Neutrophil (primary cell): ENCODE data around the gene C16orf46.
A peak's percentile ranks its signal among the peaks of the same experiment; 100 is the strongest.

Experiments used
- H3K27ac ChIP-seq: fragments of 200-600 bp; sonication (generic); 2 replicates; pipeline ENCODE4 v1.5.1; 2016; ENCODE audit warnings: mild to moderate bottlenecking, moderate library complexity
- H3K27me3 ChIP-seq: fragments of 200-600 bp; sonication (generic); 2 replicates; pipeline ENCODE4 v1.6.0; 2016; ENCODE audit warnings: mild to moderate bottlenecking
- H3K36me3 ChIP-seq: fragments of 200-600 bp; sonication (generic); 2 replicates; pipeline ENCODE4 v1.5.1; 2017
- H3K4me1 ChIP-seq, 2 experiments: fragments of 200-600 bp in 1 of 2; sonication (generic) in 1 of 2; 1 replicate in 1 of 2; 2 replicates in 1 of 2; pipeline versions ENCODE4 v1.5.1 to v1.6.1; 2013 to 2016; ENCODE audit warnings: low read depth in 1 of 2, low read length in 1 of 2, mild to moderate bottlenecking in 1 of 2, moderate library complexity in 1 of 2; ENCODE audit not compliant: control insufficient read depth in 1 of 2, insufficient read depth in 1 of 2
- H3K4me3 ChIP-seq, 2 experiments: fragments of 200-600 bp in 1 of 2; sonication (generic) in 1 of 2; 1 replicate in 1 of 2; 2 replicates in 1 of 2; pipeline ENCODE4 v1.5.1; 2013 to 2016; ENCODE audit warnings: low read depth in 1 of 2, low read length in 1 of 2, mild to moderate bottlenecking in 1 of 2, moderate library complexity in 1 of 2
- H3K9me3 ChIP-seq: fragments of 200-600 bp; sonication (generic); 2 replicates; pipeline ENCODE4 v1.5.1; 2016
- TF ChIP-seq, protein P1 (sequence below): fragments of 200-600 bp; sonication (generic); IDR thresholded peaks from 2 replicates; pipeline ENCODE4 v1.5.1; 2016; ENCODE audit warnings: antibody characterized with exemption

Gene C16orf46

DNA sequence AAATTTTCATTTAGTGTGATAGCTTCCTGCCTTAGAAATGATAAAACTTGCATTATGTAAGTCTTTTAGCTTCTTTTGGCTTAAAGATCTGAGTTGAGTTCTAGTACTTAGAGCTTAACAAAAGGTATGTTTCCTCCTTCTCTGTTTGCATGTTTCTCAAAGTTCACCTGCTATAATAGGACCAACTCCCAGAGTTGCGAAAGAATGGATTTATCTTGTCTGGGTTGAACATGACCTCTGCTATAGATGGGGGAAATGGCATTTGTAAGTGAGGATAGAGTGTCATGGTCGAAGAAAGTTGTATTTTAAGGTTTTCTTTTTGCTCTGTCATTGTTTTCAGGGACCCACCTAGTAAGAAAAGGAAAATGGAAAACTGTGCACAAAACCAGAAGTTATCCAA, 34.2 kb downstream of the C16orf46 start:
- no peaks in the 10 kb centered on the region for H3K27me3 ChIP-seq
- no peaks in the 10 kb centered on the region for H3K4me1 ChIP-seq
- H3K36me3 ChIP-seq, result peaks cover 47% of the 10 kb centered on the region
- H3K9me3 ChIP-seq, result no peaks in the 10 kb centered on the region
- TF ChIP-seq, protein P1, sequence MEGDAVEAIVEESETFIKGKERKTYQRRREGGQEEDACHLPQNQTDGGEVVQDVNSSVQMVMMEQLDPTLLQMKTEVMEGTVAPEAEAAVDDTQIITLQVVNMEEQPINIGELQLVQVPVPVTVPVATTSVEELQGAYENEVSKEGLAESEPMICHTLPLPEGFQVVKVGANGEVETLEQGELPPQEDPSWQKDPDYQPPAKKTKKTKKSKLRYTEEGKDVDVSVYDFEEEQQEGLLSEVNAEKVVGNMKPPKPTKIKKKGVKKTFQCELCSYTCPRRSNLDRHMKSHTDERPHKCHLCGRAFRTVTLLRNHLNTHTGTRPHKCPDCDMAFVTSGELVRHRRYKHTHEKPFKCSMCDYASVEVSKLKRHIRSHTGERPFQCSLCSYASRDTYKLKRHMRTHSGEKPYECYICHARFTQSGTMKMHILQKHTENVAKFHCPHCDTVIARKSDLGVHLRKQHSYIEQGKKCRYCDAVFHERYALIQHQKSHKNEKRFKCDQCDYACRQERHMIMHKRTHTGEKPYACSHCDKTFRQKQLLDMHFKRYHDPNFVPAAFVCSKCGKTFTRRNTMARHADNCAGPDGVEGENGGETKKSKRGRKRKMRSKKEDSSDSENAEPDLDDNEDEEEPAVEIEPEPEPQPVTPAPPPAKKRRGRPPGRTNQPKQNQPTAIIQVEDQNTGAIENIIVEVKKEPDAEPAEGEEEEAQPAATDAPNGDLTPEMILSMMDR, result no peak
- H3K4me3 ChIP-seq, result no peak overlapping the region
- H3K27ac ChIP-seq, result no peak overlapping the region

DNA sequence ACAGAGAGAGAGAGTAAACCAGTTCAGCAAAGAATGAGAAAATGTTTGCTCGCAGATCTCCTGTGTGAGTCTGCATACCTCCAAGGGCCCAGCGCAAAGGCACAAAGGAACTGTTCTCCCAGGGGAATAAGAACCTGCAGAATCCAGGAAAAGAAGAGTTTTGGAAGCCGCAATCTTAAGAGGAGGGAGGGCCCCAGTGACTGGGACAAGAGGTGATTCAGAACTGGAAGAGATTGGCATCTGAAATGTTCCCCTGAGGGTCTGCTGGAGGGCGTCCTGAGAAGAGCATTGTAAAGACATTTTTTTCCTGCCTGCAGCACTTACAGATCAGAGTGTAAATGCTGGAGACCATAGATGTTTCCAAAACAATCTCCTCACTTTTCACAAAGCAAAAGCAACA, 35.3 kb downstream of the C16orf46 start:
- Histone ChIP-seq H3K9me3 (no peaks in the 10 kb centered on the region), H3K4me1 (peaks cover 6 to 7% of the 10 kb centered on the region in 2 experiments), H3K36me3 (peaks cover 47% of the 10 kb centered on the region), H3K27me3 (no peaks in the 10 kb centered on the region), H3K4me3 (no peak overlapping the region), H3K27ac (no peak overlapping the region)
- TF ChIP-seq, protein P1, result no peak

DNA sequence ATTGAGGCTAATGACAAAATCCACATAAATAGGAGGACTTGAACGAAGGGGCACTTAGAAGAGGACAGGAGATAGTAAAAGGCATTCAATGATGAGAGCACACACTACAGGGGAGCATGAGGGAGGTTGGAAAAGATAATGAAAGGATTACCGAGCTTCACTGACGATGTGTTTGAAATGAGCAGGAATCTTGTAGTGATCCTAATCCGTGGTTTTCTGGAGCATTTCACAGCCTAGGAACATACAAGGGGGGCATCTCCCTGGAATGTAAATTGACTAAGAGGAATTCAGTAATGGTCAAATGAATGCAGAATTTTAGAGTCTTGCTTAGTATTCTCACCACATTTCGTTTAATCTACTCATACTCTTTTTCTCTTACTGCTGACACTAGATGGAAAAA, 36.2 kb downstream of the C16orf46 start:
- no peak overlapping the region for H3K27ac ChIP-seq
- H3K36me3 ChIP-seq, result peaks cover 47% of the 10 kb centered on the region
- TF ChIP-seq, protein P1, result no peak

DNA sequence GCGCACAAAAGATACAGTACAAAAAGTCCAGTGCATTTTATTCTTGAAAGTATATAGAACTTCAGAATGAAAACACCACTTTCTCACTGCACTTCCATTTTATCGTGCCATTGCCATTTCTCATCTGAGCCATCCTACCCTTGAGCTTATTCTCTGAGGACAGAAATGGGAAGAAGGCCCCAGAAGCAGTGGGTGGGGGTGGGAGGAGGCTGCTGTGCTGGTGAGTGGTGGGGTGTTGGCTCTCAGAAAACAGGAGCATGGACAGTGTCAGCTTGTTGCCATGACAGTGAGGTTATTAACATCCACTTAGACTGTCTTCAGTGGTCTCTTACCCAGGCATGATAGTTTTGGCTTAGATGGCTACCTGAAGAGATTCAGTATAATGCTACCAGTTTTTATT, 36.9 kb downstream of the C16orf46 start:
- TF ChIP-seq, protein P1, result no peak
- Histone ChIP-seq H3K36me3 (peaks cover 43% of the 10 kb centered on the region), H3K4me3 (no peak overlapping the region), H3K4me1 (peaks cover 15% of the 10 kb centered on the region in 2 experiments), H3K9me3 (no peaks in the 10 kb centered on the region), H3K27me3 (no peaks in the 10 kb centered on the region), H3K27ac (no peak overlapping the region)

More for the DNA sequence above, 36.2 kb downstream of the C16orf46 start:
- no peaks in the 10 kb centered on the region for H3K9me3 ChIP-seq
- peaks cover 11 to 12% of the 10 kb centered on the region in 2 experiments for H3K4me1 ChIP-seq
- H3K4me3 ChIP-seq, result no peak overlapping the region
- no peaks in the 10 kb centered on the region for H3K27me3 ChIP-seq

DNA sequence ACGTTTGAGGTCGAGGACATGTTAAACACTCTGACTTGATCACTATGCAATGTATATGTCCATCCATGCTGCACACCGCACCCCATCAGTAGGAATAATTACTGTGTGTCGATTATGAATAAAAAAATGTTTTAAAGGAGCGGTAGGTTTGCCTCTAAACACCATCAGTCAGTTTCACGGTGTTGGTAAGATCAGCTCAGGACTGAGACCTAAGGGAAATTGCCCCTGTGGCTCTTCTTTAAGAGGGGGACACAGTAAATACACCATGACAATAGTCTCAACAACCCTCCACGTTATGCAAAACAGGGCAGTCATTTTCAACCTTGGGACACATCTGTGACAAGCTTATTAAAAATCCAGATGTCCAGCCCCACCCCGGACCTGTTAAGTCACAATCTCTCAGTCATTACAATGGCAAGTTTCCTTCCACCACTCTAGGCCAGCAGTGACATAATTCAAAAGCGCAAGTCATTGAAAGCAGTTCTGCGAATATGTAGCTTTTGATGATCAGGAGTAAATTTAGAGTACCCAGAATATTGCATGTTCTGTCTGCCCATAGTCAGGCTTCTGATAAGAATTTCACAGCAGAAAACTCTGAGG, 40.2 kb downstream of the C16orf46 start:
- Histone ChIP-seq H3K27ac (no peak overlapping the region), H3K9me3 (no peaks in the 10 kb centered on the region), H3K4me3 (peak overlapping the region; percentile 65 to 69), H3K4me1 (peaks cover 15% of the 10 kb centered on the region in 2 experiments), H3K27me3 (no peaks in the 10 kb centered on the region), H3K36me3 (peaks cover 11% of the 10 kb centered on the region)
- TF ChIP-seq, protein P1, result no peak
